ENCODE results near the gene ATRAID.

ATRAID gene

GRCh38 chr2:27219091-27219490, 7.2 kb downstream of the ATRAID start:
- DNase-seq = no peak
- no peak for ATAC-seq

- ATAC-seq = no peak
- no peak for DNase-seq
These were observed 8.2 kb downstream of the ATRAID start for GRCh38 chr2:27220091-27220490.

- ATAC-seq = no peak
- DNase-seq = no peak
These were observed 9.3 kb downstream of the ATRAID start for GRCh38 chr2:27221166-27221565.

GRCh38 chr2:27222407-27222806, 10.6 kb downstream of the ATRAID start:
- ATAC-seq (no peak), DNase-seq (no peak)

- ATAC-seq (no peak), DNase-seq (no peak)
These were observed 11.6 kb downstream of the ATRAID start for GRCh38 chr2:27223416-27223815.

GRCh38 chr2:27225526-27225925, 13.7 kb downstream of the ATRAID start:
- DNase-seq (no peak), ATAC-seq (no peak)

DNA sequence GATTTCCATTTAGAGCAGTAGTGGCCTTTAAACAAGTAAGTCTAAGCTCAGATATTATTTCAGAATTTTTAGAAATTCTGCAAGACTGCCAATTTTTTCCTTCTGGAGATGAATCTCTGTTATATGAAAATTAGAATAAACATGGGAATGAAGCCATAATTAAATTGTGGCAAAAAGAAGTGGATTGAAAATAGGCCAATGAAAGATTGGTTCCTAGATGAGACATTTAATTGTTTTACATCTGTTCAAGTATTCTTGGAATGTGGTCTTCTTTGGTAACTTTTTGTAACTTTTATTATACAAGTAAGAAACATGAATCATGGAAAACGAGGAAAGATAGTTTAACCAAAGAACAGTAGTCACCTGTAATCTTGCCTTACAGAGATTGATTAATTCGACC, 15.7 kb downstream of the ATRAID start:
- DNase-seq (no peak), ATAC-seq (no peak)

DNA sequence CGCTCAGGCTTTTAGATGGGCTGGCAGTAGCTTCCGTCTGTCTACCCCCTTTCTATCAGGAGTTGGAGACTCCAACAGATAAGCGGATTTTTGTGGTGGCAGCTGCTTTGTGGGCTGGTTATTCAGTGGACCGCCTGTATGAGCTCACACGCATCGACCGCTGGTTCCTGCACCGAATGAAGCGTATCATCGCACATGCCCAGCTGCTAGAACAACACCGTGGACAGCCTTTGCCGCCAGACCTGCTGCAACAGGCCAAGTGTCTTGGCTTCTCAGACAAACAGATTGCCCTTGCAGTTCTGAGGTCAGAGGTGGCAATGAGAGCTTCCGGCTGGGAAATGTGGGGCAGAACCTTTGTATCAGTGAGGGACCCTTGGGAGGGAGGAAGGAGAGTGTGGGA, 20.1 kb downstream of the ATRAID start:
- ATAC-seq = no peak
- no peak for DNase-seq

DNA sequence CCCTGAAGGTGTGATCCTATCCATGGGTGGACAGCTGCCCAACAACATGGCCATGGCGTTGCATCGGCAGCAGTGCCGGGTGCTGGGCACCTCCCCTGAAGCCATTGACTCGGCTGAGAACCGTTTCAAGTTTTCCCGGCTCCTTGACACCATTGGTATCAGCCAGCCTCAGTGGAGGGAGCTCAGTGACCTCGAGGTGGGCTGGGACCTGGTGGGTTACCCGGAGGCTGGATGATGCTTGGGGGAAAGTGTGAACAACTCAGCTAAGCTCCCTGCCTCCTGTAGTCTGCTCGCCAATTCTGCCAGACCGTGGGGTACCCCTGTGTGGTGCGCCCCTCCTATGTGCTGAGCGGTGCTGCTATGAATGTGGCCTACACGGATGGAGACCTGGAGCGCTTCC, 21.5 kb downstream of the ATRAID start:
- ATAC-seq = no peak

GRCh38 chr2:27236136-27236535, 24.3 kb downstream of the ATRAID start:
- DNase-seq (no peak), ATAC-seq (no peak)

More for the DNA sequence above, 21.5 kb downstream of the ATRAID start:
- no peak for DNase-seq

DNA sequence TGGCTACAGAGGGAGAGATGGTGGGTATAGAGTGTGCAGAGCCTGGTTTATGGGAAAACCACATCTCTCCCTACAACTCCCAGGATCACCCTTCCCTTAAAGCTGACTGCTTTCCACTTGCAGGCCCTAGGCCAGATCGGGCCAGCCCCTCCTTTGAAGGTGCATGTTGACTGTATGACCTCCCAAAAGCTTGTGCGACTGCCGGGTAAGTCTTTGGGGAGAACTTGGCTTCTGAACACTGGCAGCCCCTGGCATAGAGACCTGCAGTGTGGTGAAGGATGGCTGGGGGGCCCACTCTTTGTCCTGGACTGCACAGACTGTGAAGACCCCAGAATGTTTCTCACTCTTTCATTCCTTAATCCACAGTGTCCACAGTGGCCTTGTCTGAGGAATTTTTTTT, 24.8 kb downstream of the ATRAID start:
- ATAC-seq (no peak), DNase-seq (no peak)

DNA sequence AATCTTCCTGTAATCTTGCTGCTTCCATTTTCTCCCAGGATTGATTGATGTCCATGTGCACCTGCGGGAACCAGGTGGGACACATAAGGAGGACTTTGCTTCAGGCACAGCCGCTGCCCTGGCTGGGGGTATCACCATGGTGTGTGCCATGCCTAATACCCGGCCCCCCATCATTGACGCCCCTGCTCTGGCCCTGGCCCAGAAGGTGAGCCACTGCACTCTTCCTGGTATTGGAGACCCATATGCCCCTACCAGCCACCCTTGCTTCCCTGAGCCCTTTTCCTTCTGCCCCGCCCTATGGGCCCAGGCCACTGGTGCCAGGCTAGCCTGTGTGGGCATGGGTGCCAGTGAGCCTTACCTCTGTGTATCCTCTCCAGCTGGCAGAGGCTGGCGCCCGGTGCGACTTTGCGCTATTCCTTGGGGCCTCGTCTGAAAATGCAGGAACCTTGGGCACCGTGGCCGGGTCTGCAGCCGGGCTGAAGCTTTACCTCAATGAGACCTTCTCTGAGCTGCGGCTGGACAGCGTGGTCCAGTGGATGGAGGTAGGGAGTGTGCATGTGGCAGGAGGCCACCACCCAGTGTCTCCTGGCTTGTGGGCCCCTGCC, 25.6 kb downstream of the ATRAID start:
- ATAC-seq (no peak), DNase-seq (no peak)

GRCh38 chr2:27238976-27239375, 27.1 kb downstream of the ATRAID start:
- DNase-seq = no peak
- ATAC-seq = no peak

- ATAC-seq (no peak), DNase-seq (no peak)
These were observed 28.6 kb downstream of the ATRAID start for GRCh38 chr2:27240406-27240805.

GRCh38 chr2:27241761-27242613, 30.1 kb downstream of the ATRAID start:
- ATAC-seq = no peak
- no peak for DNase-seq

GRCh38 chr2:27242614-27242951, 30.7 kb downstream of the ATRAID start:
- DNase-seq = no peak

DNA sequence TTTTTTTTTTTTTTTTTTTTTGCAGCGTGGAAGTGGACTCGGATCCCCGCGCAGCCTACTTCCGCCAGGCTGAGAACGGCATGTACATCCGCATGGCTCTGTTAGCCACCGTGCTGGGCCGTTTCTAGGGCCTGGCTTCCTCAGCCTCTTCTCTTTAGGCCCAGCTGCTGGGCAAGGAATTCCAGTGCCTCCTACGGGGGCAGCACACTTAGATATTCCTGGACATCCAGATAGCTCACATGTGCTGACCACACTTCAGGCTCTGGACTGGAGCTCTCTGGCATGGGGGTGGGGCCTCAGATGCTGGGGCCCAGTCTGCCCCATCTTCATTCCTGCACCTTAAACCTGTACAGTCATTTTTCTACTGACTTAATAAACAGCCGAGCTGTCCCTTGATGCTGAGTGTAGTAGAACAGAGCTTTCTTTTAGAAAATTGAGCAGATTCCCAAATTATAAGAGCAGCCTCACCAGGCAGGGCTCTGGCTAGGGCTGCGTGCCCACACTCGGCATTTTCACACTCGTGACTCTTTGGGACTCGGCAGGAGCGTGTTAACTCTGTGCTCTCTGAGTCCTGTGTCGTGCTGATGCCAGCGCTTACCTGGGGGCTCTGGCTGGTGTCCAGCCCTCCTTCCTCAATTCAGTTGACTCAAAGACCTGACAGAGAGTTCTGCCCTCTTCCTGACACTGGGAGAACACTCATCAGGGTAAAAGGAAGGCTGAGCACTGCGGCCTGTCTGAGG, 31.7 kb downstream of the ATRAID start:
- ATAC-seq (no peak), DNase-seq (no peak)

More at GRCh38 chr2:27242614-27242951, 30.7 kb downstream of the ATRAID start:
- ATAC-seq = no peak

GRCh38 chr2:27245116-27245515, 33.3 kb downstream of the ATRAID start:
- ATAC-seq = no peak

GRCh38 chr2:27245626-27246025, 33.8 kb downstream of the ATRAID start:
- ATAC-seq = no peak
- no peak for DNase-seq

More at GRCh38 chr2:27245116-27245515, 33.3 kb downstream of the ATRAID start:
- DNase-seq = no peak

DNA sequence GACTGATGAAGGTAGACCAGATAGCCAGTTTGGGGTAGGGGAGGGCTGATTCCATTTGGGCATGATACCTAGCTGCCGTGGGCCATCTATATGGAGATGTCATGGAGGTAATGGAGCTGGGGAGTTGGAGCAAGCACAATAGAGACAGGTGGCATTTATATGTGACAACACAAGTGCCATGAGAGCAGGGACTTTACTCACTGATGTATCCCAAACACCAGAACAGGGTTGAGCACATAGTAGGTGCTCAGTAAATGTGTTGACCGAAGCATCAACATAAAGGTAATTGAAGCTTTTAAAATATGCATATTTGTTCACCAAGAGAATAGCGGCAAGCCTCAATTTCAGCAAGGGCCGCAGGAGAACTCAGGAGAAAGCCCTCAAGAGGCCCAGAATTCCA, 36.1 kb downstream of the ATRAID start:
- no peak for ATAC-seq
- DNase-seq = no peak

DNA sequence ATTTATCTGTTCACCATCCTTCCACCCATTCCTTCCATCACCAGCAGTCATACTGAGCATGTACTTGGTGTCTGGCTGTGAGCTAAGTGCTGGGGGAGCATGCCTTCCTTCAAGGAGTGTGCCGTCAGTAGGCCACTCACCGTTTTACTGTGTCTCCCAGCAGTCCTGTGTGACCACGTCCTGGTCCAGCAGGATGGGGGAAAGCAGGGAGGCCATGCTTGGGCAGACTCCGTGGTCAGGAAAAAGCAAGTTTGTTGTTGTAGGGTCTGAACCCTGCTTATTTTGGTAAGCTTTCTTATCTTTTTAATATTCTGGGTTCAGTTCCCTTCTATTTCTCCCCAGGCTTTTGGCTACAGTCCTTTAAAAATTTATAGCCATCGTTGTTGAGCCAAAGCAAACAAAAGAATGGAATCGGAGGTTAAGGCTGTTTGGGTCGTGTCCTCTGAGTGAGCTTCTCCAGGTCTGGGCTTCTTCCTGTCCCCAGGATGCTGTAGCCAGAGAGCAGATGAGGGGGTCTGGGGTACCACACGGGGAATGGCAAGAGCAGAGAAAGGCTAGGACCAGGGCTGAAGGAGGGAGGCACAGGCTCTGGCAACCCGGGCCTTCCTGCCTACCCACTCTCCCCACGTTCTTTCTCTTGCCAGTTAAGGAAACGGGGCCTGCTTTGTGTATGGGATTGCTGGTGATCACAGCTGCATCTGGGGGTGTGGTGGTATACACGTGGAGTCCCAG, 37.5 kb downstream of the ATRAID start:
- no peak for DNase-seq
- no peak for ATAC-seq

DNA sequence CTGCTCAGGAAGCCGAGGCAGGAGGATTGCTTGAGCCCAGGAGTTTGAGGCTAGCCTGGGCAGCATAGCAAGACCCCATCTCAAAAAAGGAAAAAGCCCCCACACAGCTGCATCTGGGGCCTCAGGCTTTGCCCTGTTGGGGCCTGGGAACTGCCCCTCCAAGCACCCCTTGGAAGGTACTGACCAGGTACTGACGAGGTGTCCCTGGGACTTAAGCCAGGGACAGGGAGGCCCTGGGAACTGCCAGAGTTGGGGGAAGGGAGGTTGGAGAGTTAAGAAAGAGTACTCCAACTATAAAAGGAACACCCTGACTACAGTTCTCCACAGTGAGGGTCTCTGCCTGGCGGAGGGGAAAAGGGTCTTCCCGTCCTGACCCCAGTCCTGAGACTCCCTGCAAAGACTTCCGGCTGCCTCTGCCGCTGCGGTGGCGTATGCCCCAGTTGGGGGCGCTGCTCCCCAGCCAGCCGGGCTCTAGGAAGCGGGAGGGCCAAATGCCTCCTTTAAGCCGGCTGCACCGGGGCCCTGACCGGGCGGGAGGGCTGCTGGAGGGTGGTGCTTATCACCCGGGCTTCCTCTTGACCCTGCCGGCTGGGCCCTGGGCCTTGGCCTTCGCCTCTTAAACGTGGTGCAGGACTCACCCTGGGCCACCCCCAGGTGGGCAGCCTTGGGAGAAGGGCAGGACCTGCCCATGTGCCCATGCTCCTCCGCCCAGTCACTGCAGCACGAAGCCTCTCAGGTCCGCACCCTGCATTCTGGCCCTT, 38.2 kb downstream of the ATRAID start:
- ATAC-seq (peak; percentile 82), DNase-seq (peak; percentile 78)
